IMR-90 (cell line): Measurements from ENCODE around the gene CA6. TPM values are rescaled to one million over a fixed set of nuclear protein-coding genes. Genes with fewer than 3 reads are reported as not detected.

Source experiments
- ATAC-seq: fragments of 200-7000 bp; cut with Tn5 transposase; 2 replicates; pipeline ENCODE4 v1.9.1; 2020; ENCODE audit warnings: low read depth, mild to moderate bottlenecking, moderate library complexity
- BruUV-seq: library from RNA; stranded (reverse); fragments of 400-500 nt; replicated peaks from 2 replicates; lab custom pipeline; 2021; lab: Mats Ljungman, UMichigan
- CTCF ChIA-PET: fragments of 300-600 bp; formaldehyde crosslinking; extraction: SDS; loops from one replicate; lab custom pipeline; 2021; ENCODE audit warnings: antibody characterized with exemption; lab: Yijun Ruan, JAX
- POLR2A ChIA-PET: fragments of 300-600 bp; sonication (Branson Sonifier 250); formaldehyde crosslinking; loops from one replicate; lab custom pipeline; 2022; ENCODE audit warnings: antibody characterized with exemption; ENCODE audit not compliant: unreplicated experiment; lab: Charles Lee
- DNase-seq: peaks from one replicate; pipeline ENCODE4 v3.0.0; 2013
- H2AFZ ChIP-seq: replicated peaks from 2 replicates; pipeline ENCODE3; 2013; ENCODE audit warnings: low read length, mild to moderate bottlenecking; ENCODE audit not compliant: poor library complexity
- H2AK5ac ChIP-seq: 2 replicates; pipeline ENCODE4 v1.6.1; 2013; ENCODE audit warnings: low read depth, low read length, inconsistent platforms
- H2AK9ac ChIP-seq: replicated peaks from 2 replicates; pipeline ENCODE3; 2013; ENCODE audit warnings: mild to moderate bottlenecking, low read depth, low read length, moderate library complexity; ENCODE audit not compliant: poor library complexity
- H2BK120ac ChIP-seq: 2 replicates; pipeline ENCODE4 v1.6.1; 2013; ENCODE audit warnings: low read depth, low read length, inconsistent platforms
- H2BK15ac ChIP-seq: 3 replicates; pipeline ENCODE4 v1.6.1; 2013; ENCODE audit warnings: low read depth, low read length, inconsistent platforms
- H2BK20ac ChIP-seq: 2 replicates; pipeline ENCODE4 v1.6.1; 2013; ENCODE audit warnings: low read depth, mild to moderate bottlenecking, inconsistent platforms, low read length, moderate library complexity
- H2BK5ac ChIP-seq: 2 replicates; pipeline ENCODE4 v1.6.1; 2013; ENCODE audit warnings: mild to moderate bottlenecking, low read depth, low read length, inconsistent platforms; ENCODE audit not compliant: poor library complexity, severe bottlenecking
- H3K14ac ChIP-seq: replicated peaks from 2 replicates; pipeline ENCODE4 v1.6.1; 2013; ENCODE audit warnings: low read depth, low read length, inconsistent platforms
- H3K18ac ChIP-seq: 2 replicates; pipeline ENCODE4 v1.6.1; 2013; ENCODE audit warnings: low read depth, low read length, control low read depth
- H3K23ac ChIP-seq: 2 replicates; pipeline ENCODE4 v1.6.1; 2013; ENCODE audit warnings: low read depth, low read length, inconsistent platforms
- H3K27ac ChIP-seq: 2 replicates; pipeline ENCODE4 v1.5.1; 2013; ENCODE audit warnings: mild to moderate bottlenecking, control low read depth, low read length; ENCODE audit not compliant: insufficient read depth
- H3K27me3 ChIP-seq: 2 replicates; pipeline ENCODE4 v1.6.1; 2013; ENCODE audit warnings: low read length; ENCODE audit not compliant: control insufficient read depth, insufficient read depth
- H3K36me3 ChIP-seq: 2 replicates; pipeline ENCODE4 v1.6.1; 2013; ENCODE audit warnings: low read length, mixed read lengths; ENCODE audit not compliant: control insufficient read depth, insufficient read depth
- H3K4ac ChIP-seq: 2 replicates; pipeline ENCODE4 v1.6.1; 2013; ENCODE audit warnings: low read depth, low read length, inconsistent platforms
- H3K4me1 ChIP-seq: 2 replicates; pipeline ENCODE4 v1.6.1; 2013; ENCODE audit warnings: low read length, mixed read lengths; ENCODE audit not compliant: control insufficient read depth, insufficient read depth
- H3K4me2 ChIP-seq: 2 replicates; pipeline ENCODE4 v1.6.1; 2013; ENCODE audit warnings: low read depth, mild to moderate bottlenecking, control low read depth, low read length, moderate library complexity
- H3K4me3 ChIP-seq: 2 replicates; pipeline ENCODE4 v1.5.1; 2013; ENCODE audit warnings: low read depth, mild to moderate bottlenecking, control low read depth, low read length, moderate library complexity; ENCODE audit not compliant: insufficient read depth
- H3K56ac ChIP-seq: 2 replicates; pipeline ENCODE4 v1.6.1; 2013; ENCODE audit warnings: low read length, inconsistent platforms; ENCODE audit not compliant: insufficient read depth; ENCODE audit errors: extremely low read depth
- H3K79me1 ChIP-seq, 2 experiments: 2 replicates each; pipeline ENCODE4 v1.6.1; 2013; ENCODE audit warnings: low read length in 2 of 2, inconsistent platforms in 1 of 2, low read depth in 1 of 2
- H3K9ac ChIP-seq: 2 replicates; pipeline ENCODE4 v1.6.1; 2013; ENCODE audit warnings: low read depth, low read length, control low read depth
- H3K9me1 ChIP-seq: 2 replicates; pipeline ENCODE4 v1.6.1; 2013; ENCODE audit warnings: low read length, inconsistent platforms; ENCODE audit not compliant: insufficient read depth
- H3K9me3 ChIP-seq: 2 replicates; pipeline ENCODE4 v1.6.1; 2013; ENCODE audit warnings: low read length; ENCODE audit not compliant: control insufficient read depth, insufficient read depth
- H4K20me1 ChIP-seq: 2 replicates; pipeline ENCODE4 v1.6.1; 2013; ENCODE audit warnings: low read length, inconsistent platforms; ENCODE audit not compliant: insufficient read depth
- H4K5ac ChIP-seq: 2 replicates; pipeline ENCODE4 v1.6.1; 2013; ENCODE audit warnings: mild to moderate bottlenecking, low read depth, low read length, control low read depth
- H4K8ac ChIP-seq, 2 experiments: 2 replicates each; pipeline ENCODE4 v1.6.1; 2013; ENCODE audit warnings: low read depth in 2 of 2, low read length in 2 of 2, control low read depth in 1 of 2, inconsistent platforms in 1 of 2
- H4K91ac ChIP-seq: 2 replicates; pipeline ENCODE4 v1.6.1; 2013; ENCODE audit warnings: low read depth, low read length, inconsistent platforms; ENCODE audit not compliant: insufficient read depth
- BHLHE40 ChIP-seq: fragments of 150-350 bp; IDR thresholded peaks from 2 replicates; pipeline ENCODE4 v1.6.1; 2016; ENCODE audit warnings: mild to moderate bottlenecking, low read depth, low read length
- CEBPB ChIP-seq: IDR thresholded peaks from 2 replicates; pipeline ENCODE4 v1.6.1; 2012; ENCODE audit warnings: low read depth, low read length, improper control_type of control experiment
- CHD1 ChIP-seq: IDR thresholded peaks from 2 replicates; pipeline ENCODE4 v1.6.1; 2012; ENCODE audit warnings: low read depth, low read length, improper control_type of control experiment
- FOS ChIP-seq: fragments of 150-350 bp; IDR thresholded peaks from 2 replicates; pipeline ENCODE4 v1.6.1; 2016; ENCODE audit warnings: low read depth, low read length
- MAFK ChIP-seq: IDR thresholded peaks from 2 replicates; pipeline ENCODE4 v1.6.1; 2012; ENCODE audit warnings: low read depth, low read length, improper control_type of control experiment
- MAZ ChIP-seq: IDR thresholded peaks from 2 replicates; pipeline ENCODE4 v1.6.1; 2012; ENCODE audit warnings: low read depth, mild to moderate bottlenecking, low read length, improper control_type of control experiment, moderate library complexity, borderline replicate concordance
- MXI1 ChIP-seq: IDR thresholded peaks from 2 replicates; pipeline ENCODE4 v1.6.1; 2012; ENCODE audit warnings: low read depth, mild to moderate bottlenecking, low read length, moderate library complexity, borderline replicate concordance
- NFE2L2 ChIP-seq: fragments of 150-350 bp; IDR thresholded peaks from 2 replicates; pipeline ENCODE4 v1.6.1; 2016; ENCODE audit warnings: low read depth, mild to moderate bottlenecking, low read length
- POLR2A ChIP-seq: IDR thresholded peaks from 2 replicates; pipeline ENCODE4 v1.6.1; 2012; ENCODE audit warnings: mild to moderate bottlenecking, low read depth, low read length
- RAD21 ChIP-seq: IDR thresholded peaks from 2 replicates; pipeline ENCODE4 v1.6.1; 2012; ENCODE audit warnings: low read length, improper control_type of control experiment
- RCOR1 ChIP-seq: IDR thresholded peaks from 2 replicates; pipeline ENCODE4 v1.6.1; 2012; ENCODE audit warnings: mild to moderate bottlenecking, low read length, improper control_type of control experiment; ENCODE audit not compliant: insufficient replicate concordance
- RFX5 ChIP-seq: IDR thresholded peaks from 2 replicates; pipeline ENCODE4 v1.8.0; 2012; ENCODE audit warnings: low read depth, mild to moderate bottlenecking, low read length, moderate library complexity
- SMC3 ChIP-seq: fragments of 150-350 bp; IDR thresholded peaks from 2 replicates; pipeline ENCODE4 v1.6.1; 2016; ENCODE audit warnings: low read depth, mild to moderate bottlenecking, antibody characterized with exemption, low read length, moderate library complexity
- WGBS, 2 experiments: methylation state at CpG; one replicate each; pipeline versions ENCODE4 v1.1.5 to v1.1.7; 2013; ENCODE audit warnings: missing lambda C conversion rate in 2 of 2; ENCODE audit not compliant: insufficient read length in 1 of 2; ENCODE audit errors: extremely low coverage in 2 of 2; 5-methylcytosine and 5-hydroxymethylcytosine counted together
- dilution Hi-C: fragments of 300-500 bp; cut with HindIII; formaldehyde crosslinking; loops from one replicate; pipeline ENCODE4 v1.14.3; 2018; ENCODE audit warnings: low sequenced_read_pairs; ENCODE audit not compliant: unreplicated experiment
- in situ Hi-C: fragments of 300-500 bp; cut with MboI; formaldehyde crosslinking; loops from 3 replicates; pipeline ENCODE4 v1.14.3; 2019; ENCODE audit warnings: low sequenced_read_pairs, inconsistent platforms, mixed read lengths
- intact Hi-C: fragments of 100-400 bp; cut with micrococcal nuclease; formaldehyde crosslinking; loops from 2 replicates; pipeline ENCODE4 v1.10.0; 2022
- polyA plus RNA-seq, 3 experiments: library from polyadenylated mRNA; depleted of rRNA; stranded (reverse); fragments of >200 nt; gene quantifications; 2 replicates each; pipeline ENCODE4 v1.2.3, GENCODE V29; 2012; ENCODE audit warnings: low replicate concordance in 1 of 3
- total RNA-seq: library from RNA; depleted of rRNA; stranded (reverse); fragments of >200 nt; gene quantifications from 2 replicates; pipeline ENCODE4 v1.2.3, GENCODE V29; 2012
- TF ChIP-seq, protein P1 (sequence below): conservative IDR thresholded peaks from 2 replicates; pipeline ENCODE4 v1.5.1; 2012; ENCODE audit warnings: mild to moderate bottlenecking, low read depth, low read length, improper control_type of control experiment
- TF ChIP-seq, protein P2 (sequence below): fragments of 150-350 bp; IDR thresholded peaks from 2 replicates; pipeline ENCODE4 v1.6.1; 2016; ENCODE audit warnings: low read depth, mild to moderate bottlenecking, low read length, moderate library complexity, borderline replicate concordance
- TF ChIP-seq, protein P3 (sequence below): fragments of 150-350 bp; IDR thresholded peaks from 2 replicates; pipeline ENCODE4 v1.6.1; 2017; ENCODE audit warnings: mild to moderate bottlenecking, antibody characterized with exemption, low read length, low read depth

Gene CA6
- total and polyA plus RNA-seq, 2 of the 4 experiments (the other 2 are of a cell fraction), result not detected

DNA sequence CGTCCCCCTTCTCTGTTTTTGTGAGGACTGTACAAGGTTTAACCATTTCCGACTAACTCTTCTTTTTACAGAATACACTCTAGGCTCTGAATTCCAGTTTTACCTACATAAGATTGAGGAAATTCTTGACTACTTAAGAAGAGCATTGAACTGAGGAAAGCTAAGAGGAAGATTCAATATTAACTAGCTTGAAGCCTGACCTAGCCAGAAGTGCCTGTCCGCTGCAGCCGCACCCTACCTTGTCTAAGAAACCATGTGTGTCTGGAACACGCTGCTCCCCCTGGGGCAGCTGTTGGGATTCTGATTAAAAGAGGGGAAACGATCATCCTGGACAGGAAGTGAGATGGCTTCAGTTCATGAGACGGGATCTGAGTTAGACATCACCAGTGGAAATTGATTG is 28.9 kb downstream of the CA6 start:
- H3K56ac ChIP-seq, result no peak overlapping the region
- no peak overlapping the region for H2AK9ac ChIP-seq
- no peaks in the 10 kb centered on the region for H3K36me3 ChIP-seq
- H3K9ac ChIP-seq, result no peak overlapping the region
- no peak overlapping the region for H4K5ac ChIP-seq
- in situ Hi-C loops, result no loop called here
- ATAC-seq (no peak), DNase-seq (no peak)
- H3K4ac ChIP-seq, result no peak overlapping the region
- CTCF ChIA-PET, result no interaction called here
- H2BK20ac ChIP-seq, result no peak overlapping the region
- no peak overlapping the region for H3K18ac ChIP-seq
- no peak overlapping the region for H3K4me2 ChIP-seq
- no peak overlapping the region for H4K91ac ChIP-seq
- H2BK5ac ChIP-seq, result no peak overlapping the region
- TF ChIP-seq, protein P1, sequence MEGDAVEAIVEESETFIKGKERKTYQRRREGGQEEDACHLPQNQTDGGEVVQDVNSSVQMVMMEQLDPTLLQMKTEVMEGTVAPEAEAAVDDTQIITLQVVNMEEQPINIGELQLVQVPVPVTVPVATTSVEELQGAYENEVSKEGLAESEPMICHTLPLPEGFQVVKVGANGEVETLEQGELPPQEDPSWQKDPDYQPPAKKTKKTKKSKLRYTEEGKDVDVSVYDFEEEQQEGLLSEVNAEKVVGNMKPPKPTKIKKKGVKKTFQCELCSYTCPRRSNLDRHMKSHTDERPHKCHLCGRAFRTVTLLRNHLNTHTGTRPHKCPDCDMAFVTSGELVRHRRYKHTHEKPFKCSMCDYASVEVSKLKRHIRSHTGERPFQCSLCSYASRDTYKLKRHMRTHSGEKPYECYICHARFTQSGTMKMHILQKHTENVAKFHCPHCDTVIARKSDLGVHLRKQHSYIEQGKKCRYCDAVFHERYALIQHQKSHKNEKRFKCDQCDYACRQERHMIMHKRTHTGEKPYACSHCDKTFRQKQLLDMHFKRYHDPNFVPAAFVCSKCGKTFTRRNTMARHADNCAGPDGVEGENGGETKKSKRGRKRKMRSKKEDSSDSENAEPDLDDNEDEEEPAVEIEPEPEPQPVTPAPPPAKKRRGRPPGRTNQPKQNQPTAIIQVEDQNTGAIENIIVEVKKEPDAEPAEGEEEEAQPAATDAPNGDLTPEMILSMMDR, result no peak
- no peak for TF ChIP-seq BHLHE40
- no peak for TF ChIP-seq MXI1
- TF ChIP-seq, protein P2, sequence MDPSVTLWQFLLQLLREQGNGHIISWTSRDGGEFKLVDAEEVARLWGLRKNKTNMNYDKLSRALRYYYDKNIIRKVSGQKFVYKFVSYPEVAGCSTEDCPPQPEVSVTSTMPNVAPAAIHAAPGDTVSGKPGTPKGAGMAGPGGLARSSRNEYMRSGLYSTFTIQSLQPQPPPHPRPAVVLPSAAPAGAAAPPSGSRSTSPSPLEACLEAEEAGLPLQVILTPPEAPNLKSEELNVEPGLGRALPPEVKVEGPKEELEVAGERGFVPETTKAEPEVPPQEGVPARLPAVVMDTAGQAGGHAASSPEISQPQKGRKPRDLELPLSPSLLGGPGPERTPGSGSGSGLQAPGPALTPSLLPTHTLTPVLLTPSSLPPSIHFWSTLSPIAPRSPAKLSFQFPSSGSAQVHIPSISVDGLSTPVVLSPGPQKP, result no peak
- no peak for TF ChIP-seq NFE2L2
- no peak for TF ChIP-seq SMC3
- TF ChIP-seq, protein P3, sequence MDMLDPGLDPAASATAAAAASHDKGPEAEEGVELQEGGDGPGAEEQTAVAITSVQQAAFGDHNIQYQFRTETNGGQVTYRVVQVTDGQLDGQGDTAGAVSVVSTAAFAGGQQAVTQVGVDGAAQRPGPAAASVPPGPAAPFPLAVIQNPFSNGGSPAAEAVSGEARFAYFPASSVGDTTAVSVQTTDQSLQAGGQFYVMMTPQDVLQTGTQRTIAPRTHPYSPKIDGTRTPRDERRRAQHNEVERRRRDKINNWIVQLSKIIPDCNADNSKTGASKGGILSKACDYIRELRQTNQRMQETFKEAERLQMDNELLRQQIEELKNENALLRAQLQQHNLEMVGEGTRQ, result no peak
- no peak for TF ChIP-seq FOS
- no peak for TF ChIP-seq RFX5
- no peak for TF ChIP-seq MAZ
- TF ChIP-seq POLR2A, result no peak
- TF ChIP-seq CHD1, result no peak
- no peak for TF ChIP-seq CEBPB
- TF ChIP-seq RCOR1, result no peak
- no peak for TF ChIP-seq RAD21
- no peak for TF ChIP-seq MAFK
- intact Hi-C loops, result no loop called here
- H4K8ac ChIP-seq, result no peak overlapping the region
- H3K27ac ChIP-seq, result no peak overlapping the region
- no peaks in the 10 kb centered on the region for H3K9me1 ChIP-seq
- H3K14ac ChIP-seq, result no peak overlapping the region
- no peak overlapping the region for H3K23ac ChIP-seq
- H2AFZ ChIP-seq, result peak overlapping the region; percentile 71
- no peak overlapping the region for H3K4me3 ChIP-seq
- no CpG with 5 or more reads among the region's 7 CpGs for WGBS, 2 experiments
- BruUV-seq, result no TSS peak
- dilution Hi-C loops, result no loop called here
- H3K27me3 ChIP-seq, result peaks cover 7% of the 10 kb centered on the region
- H2AK5ac ChIP-seq, result no peak overlapping the region
- no peaks in the 10 kb centered on the region for H4K20me1 ChIP-seq
- no peaks in the 10 kb centered on the region for H3K9me3 ChIP-seq
- no peaks in the 10 kb centered on the region for H3K4me1 ChIP-seq
- no peaks in the 10 kb centered on the region for H3K79me1 ChIP-seq
- no peak overlapping the region for H2BK120ac ChIP-seq
- H2BK15ac ChIP-seq, result no peak overlapping the region
- POLR2A ChIA-PET, result no interaction called here
